CD4-positive, alpha-beta T cell treated with Interleukin-4 for 4 hours (primary cell): ENCODE results near the gene NOTCH1.
"Not testable (repeated sequence)": the region's sequence is repeated elsewhere in the genome, so short reads cannot be mapped to it uniquely, and the experiment has no call there.

ENCODE experiments used
- DNase-seq: peaks from one replicate; pipeline ENCODE4 v3.0.0-alpha.2; 2020

NOTCH1 gene

DNA sequence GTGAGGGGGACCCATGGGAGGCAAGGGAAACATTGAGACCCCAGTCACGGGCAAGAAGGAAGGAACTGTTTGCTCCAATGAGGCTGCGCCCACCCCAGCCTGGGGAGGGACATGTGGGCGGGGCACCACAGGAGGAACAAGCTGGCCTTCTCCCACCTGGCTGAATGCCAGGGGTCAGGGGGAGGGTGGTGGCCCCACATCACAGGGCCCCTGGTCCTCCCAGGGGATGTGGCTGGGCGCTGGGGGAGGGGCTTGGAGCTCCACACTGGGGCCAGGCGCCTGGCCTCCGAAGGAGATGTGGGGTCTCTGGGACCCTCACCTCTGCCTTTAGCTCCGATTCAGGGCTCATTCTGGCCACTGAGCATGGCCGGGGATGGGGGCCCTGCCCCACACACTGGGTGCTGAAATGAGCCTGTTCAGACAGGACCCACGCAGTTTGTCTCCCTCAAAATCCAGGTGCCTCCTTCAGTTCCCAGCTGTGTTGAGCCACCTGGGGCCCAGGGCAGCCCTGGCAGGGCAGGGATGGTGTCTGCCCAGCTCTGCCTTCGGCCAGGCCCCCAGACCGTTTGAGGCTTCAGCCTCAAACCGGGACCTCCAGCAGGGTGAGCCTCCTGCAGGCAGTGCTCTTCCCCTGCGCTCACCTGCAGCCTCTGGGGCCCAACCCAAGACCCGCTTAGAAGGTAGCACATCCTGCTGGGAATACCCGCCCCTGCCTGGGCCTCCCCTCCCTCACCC is 33.2 kb upstream of the NOTCH1 start:
- DNase-seq: no peak

DNA sequence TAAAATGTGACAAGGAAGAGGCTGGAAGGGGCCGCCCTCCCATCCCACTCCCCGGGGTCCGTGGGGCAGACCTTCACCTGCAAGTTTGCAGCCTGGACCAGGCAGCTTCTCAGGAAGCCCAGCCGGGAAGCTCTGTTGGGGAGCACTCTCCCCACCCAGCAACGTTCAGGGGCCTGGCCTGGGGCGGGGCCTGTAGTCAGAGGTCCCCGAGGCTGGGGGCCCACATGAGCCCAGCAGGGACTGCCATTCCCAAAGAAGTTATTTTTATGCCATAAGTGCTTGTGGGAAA is 32.7 kb upstream of the NOTCH1 start:
- DNase-seq: no peak

DNA sequence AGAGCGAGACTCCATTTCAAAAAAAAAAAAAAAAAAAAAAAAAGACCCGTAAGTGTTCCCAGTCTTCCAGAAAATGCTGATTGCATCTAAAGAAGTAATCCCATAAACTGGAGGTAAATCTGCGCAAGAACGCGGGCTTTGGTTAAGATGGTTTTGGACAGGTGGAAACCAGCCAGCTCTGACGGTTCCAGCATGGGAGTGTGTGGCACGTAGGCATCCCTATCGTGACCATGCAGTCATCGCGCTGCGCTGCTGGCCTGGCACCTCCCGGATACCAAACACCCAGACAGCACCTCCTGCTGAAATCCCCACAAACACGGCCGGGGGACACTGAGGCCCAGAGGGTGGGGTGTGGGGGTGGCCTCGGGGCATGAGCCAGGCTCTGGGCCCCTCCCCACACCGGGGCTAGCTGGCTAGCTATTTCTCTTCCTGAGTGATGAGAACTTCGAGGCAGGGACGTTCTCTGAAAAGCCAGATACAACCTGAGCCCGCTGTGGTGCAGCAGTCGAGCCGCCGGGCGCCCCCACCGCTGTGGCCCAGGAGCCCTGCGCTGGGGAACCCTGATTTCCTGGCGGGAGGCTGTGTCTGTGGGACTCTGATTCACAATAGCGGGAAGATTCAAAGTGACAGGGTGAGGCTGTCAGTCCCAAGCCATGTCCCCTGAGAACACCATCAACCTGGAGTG is 32.2 kb upstream of the NOTCH1 start:
- DNase-seq: no peak

DNA sequence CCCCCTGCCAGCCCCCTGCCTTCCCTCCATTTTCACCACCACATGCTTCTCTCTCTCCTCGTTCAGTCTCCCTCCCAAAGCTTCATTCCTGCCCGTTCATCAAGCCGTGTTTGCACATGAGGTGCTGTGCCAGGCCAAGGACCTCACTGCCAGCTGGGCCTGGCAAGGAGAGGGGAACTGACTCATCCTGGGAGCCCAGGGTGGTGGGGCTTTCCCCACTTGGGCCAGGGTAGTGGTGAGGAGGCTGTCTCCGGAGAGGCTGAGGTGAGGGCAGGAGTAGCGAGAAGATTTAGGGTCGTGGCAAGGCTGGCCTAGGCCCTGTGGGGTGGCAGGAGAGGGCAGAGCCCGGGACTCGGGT is 30.4 kb upstream of the NOTCH1 start:
- DNase-seq: no peak

DNA sequence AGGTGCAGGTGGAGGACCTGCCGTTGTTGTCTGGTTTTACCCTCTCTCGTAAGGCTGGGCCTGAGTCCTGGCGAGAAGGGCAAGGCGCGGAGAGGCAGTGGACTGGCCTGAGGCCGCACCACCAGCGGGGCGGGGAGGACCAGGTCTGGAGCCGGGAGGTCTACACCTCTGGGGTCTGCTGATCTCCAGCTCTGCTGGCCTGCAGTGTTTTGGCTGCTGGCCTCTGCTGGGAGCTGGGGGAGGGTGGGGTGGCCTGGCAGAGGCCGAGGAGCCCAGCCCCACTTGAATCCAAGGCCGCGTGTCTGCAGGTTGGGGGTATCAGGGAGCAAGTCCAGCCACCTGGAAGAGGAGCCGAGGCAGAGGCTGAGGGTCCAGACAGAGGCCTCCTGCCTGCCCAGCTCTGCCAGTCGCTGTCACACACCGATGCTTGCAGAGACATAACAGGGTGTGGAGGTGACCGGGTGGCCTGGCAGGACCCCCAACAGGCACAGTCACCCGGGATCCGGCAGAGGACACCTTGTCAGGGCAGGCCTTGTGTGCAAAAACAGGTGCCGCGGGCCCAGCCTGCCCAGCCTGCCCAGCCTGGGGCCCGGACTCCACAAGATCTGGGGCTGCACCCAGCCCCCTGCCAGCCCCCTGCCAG is 29.9 kb upstream of the NOTCH1 start:
- DNase-seq: no peak

DNA sequence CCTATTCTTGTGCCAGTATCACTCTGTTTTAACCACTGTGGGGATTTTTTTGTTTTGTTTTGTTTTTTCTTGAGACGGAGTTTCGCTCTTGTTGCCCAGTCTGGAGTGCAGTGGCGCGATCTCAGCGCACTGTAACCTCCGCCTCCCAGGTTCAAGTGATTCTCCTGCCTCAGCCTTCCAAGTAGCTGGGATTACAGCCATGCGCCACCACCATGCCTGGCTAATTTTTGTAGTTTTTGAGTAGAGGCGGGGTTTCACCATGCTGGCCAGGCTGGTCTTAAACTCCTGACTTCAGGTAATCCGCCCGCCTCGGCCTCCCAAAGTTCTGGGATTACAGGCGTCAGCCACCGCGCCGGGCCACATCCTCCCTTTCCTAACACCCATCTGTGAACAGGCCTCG is 28.8 kb upstream of the NOTCH1 start:
- not testable (repeated sequence) for DNase-seq

DNA sequence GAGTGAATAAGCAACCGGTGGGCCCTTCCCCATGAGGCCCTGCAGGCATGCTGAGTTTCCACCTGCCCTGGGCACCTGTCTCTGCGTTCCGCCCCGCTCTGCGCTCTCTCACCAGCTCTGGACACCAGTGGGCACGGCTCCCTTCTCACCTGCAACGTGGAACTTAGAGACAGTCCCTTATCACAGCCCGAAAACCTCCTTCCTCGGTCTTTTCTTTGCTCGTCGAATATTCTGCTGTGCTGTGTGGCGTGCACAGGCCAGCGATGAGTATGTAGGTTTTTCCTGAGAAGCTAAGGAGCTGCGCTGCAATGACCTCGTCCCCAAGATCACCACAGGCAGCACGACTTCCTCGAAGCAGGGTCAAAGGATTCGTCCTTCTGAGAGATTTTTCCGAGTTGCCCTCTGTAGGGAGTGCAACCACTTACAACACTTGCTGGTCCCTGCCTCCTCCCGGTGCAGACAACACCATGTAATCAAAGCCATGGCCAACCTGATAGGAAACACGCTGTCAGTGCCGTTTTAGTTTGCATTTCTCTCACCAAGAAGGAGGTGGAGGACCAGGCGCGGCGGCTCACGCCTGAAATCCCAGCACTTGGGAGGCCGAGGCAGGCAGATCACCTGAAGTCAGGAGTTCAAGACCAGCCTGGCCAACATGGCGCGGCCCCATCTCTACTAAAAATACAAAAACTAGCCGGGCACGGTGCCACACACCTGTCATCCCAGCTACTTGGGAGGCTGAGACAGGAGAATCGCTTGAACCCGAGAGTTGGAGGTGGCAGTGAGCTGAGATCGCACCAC is 27.2 kb upstream of the NOTCH1 start:
- no peak for DNase-seq

DNA sequence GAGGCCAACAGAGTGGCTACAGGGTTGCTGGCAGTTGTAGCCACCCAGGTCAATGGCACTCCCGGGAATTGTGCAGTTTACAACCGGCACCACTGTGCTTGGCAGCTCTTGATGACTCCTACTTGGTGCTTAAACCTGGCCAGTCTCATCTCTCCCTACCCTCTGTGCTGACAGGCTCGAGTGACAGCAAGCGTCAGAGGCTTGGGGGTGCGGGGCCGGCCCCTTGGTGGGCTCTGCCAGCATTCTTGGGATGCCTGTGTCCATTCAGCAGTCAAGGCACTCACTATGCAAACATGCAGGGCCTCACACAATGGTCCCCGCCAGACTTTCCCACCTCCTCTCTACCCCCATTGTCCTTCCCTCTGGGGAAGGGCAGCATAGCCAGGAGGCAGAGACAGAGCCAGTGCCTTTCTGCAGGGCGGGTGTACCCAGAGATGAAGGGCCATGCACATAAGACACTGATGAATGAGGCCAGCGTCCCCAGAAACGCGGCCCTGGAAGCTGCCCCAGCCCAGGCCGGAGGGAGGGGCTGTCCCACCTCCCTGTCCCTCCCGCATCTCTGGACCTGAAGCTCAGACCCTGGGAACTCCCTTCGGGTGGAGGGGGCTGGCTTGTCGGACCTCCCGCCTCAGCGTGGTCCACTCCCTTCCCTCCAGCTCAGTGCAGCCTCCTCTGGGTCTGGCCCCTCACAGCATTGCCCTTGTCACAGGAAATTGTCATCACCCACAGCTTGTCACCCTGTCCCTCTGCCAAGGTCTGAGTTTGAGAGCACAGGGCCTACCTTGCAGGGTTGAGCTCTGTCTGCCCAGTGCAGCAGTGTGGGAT is 26.4 kb upstream of the NOTCH1 start:
- peak; percentile 18 for DNase-seq

DNA sequence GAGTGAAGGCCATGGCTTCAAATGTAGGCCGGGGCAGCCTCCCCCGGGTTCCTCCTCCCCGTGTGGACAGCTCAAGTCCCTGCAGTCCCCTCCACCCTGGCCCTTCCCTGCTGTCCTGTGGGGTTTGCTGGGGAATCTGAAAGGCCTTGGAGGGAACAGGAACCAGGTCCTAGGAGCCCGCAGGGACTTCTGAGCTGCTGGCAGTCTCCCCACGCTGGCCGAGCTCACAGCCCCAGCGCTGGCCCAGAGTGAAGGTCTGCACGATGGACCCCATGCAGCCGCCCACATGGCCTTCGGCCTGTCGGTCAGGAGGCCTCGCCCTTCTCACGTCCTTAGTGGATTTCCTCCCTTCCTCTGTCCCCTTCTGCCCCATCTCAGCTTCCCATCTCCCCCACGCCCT is 25.7 kb upstream of the NOTCH1 start:
- DNase-seq: no peak

DNA sequence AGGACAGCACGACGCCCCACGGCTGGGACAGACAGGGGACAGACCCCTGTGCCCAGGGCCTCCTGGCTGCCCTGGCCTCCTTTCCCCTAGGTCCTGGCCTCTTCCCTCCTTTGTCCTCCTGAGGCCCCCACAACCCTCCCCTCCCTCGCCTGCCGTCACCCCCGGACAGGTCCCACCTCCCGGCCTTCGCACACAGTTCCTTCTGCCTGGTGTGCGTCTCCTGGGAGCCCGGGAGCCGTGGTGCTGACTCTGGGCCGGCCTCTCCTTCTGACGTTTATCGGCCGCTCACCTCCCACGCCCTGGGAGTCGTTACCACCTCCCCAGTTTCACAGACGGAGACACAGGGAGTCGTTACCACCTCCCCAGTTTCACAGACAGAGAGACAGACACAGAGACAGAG is 25.1 kb upstream of the NOTCH1 start:
- DNase-seq: no peak

DNA sequence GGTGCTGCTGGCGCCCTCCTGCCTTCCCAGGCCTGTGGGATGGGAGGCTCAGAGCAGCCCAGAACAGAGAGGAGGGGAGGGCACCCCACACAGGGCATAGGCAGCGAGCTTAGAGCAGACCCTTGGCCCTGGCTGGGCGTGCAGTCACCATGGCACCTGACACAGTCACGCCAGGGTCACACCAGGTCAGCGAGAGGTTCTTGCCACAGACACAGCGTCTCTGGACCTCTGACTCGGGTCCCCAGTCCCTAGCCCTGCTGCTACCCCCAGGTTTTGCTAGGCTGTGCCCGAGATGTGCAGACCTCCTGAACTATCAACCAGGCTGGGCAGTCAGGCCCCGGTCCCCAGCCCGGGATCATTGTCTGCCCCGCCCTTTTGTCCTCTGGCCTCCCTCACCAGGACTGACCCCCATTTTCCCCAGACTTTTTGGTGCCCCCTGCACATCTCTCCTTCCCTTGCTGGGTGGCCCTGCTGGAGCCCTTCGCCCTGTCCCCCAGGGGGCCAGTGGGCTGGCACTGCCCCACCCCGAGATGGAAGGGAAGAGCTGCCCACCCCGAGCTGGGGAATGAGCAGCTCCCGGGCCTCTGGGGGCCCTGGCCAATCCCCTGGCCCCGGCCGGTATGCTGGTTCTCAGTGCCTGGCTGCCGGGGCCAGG is 24.5 kb upstream of the NOTCH1 start:
- no peak for DNase-seq

DNA sequence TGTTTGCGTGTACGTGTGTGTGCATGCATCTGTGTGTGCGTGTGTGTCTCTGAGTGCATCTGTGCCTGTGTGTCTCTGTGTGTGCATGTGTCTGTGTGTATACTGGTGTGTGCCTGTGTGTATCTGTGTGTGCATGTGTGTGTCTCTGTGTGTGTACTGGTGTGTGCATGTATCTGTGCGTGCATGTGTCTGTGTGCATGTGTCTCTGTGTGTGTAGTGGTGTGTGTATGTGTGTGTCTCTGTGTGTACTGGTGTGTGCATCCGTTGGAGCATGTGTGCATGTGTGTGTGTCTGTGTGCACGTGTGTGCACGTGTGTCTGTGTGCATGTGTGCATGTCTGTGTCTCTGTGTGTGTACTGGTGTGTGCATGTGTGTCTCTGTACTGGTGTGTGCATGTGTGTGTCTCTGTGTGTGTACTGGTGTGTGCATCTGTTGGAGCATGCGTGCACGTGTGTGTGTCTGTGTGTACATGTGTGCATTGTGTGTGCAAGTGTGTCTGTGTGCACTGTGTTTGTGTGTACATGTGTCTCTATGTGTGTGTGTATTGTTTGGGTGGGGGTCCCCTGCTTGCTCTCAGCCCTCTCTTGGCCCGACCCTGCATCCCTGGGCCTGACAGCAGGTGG is 23.8 kb upstream of the NOTCH1 start:
- no peak for DNase-seq

DNA sequence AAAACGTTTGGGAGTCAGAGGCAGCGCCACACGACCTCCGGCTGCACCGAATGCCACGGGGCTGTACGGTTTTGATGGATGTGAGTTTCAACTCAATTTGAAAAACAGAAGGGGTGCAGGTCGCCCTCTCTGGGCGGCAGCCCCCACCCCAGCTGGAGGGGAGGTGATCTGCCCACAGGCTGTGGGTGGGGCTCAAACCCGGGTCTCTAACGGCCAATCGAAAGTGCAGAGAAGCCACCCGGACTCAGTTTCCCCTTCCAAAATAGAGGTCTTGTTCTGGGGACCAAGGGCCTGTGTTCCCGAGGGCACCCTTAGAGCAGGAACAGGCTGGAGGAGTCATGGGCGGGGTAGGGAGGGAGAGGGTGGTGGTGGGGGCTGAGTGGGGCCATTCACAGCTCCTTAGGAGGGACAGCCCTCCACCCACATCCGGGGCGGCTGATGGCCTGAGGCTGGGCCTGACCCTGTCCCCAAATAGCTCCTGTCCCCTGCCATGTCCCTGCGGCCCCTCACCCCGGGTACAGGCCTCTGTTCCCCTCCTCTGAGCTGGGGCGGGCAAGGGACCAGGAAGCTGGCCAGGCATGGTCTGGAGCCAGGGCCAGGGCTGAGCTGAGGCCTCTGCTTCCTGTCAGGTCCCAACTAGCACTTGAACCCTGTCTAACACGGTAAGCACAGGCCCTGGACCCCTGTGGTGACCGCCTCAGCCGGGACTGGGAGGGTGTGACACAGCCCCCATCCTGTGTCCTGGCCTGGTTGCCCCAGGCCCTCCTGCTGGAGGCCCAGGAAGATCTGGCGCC is 22.6 kb upstream of the NOTCH1 start:
- DNase-seq: no peak

DNA sequence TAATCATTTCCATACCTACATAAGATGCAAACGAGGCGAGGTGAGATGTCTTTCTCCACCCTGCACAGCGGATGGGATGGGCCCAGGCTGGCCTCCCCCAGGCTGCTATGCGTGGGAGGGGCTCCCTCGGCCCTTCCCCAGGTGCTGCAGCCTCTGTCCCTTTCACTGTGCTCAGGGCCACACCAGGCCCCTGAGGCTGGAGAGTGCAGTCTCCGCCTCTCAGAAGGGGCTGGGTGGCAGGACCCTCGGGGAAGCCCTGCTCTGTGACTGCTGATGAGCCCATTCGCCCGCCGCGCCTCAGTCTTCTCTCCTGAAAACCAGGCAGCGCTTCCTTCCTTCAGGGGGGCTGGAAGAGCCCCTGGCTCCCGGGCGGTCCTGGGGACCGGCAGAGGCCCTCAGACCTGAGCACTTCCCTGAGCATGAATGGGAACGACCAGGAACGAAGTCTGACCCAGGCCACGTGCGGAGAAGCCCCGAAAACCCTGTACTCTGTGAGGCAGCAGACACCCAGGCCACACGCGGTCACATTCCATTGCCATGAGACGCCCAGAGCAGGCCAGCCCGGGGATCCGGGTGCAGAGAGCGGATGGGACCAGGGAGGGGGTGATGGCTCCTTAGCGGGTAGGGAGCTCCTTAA is 21.9 kb upstream of the NOTCH1 start:
- DNase-seq: no peak

DNA sequence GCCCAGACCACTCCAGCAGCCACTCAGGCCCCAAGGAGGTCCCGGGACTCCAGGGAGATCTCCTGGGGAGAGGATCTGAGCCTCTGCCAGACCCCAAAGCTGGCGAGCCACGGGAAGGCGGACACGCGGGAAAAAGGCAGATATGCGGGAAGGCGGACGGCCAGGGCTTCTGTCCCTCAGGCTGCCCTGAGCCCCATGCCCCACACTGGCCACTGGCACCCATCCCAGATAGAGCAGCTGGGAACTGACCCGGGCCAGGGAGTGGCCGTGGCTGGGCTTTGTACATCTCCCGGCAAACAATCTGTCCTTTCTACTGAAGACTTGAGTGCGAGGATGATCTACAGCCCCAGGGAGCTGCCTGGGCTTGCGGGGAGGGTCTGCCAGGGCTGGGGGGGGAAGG is 21.1 kb upstream of the NOTCH1 start:
- no peak for DNase-seq

DNA sequence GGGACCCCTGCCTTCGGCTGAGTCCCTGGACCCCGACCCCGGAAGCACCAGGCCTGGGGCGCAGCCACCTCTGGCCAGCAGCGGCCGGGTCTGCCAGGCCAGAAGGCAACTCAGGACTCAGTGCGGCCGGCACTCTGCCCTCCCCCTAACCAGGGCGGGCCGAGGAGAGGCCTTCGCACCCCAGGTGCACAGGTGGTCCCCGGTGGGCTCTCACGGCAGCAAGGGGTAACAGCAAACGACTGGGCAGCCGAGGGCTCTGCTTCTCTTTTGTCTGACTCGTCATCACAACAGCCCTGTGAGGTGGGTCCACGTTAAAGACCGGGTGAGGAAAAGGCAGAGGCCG is 20.7 kb upstream of the NOTCH1 start:
- no peak for DNase-seq

DNA sequence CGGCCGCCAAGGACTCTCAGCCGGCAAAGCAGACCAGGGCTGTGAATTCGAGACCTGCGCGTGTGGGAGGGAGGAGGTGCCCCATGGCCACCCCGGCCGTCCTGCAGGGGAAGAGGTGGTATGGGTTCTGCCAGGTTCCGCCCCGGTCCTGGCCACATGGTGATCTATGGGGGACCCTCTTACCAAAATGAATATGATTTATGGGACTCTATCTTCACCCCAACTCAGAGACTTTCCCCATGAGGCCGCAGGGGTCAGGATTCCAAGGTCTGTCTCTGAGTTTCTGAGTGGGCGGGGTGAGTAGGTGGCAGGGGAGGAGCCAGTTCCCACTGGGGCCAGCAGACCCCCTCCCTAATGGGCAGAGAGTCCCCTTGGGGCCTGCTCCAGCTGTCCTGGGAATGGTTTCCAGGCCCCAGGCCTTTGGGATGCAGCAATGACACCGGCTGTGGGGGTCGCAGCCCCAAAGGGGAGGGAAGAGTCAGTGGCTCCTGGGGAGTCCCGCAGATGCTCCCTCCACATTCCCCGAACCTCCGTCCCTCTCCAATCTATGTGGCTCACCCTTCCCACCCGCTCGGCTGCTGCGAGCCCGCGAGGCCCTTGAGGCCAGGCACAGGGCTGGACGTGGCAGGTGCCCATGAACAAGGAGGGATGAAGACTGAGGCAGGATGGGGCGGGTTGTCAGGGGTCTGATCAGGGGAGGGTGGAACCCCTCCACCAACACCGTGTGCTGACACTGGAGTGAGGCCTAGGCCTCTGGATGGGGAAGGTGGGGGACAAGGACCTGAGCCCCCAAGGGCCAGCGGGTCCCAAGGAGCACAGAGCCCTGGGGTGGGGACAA is 20.1 kb upstream of the NOTCH1 start:
- no peak for DNase-seq

DNA sequence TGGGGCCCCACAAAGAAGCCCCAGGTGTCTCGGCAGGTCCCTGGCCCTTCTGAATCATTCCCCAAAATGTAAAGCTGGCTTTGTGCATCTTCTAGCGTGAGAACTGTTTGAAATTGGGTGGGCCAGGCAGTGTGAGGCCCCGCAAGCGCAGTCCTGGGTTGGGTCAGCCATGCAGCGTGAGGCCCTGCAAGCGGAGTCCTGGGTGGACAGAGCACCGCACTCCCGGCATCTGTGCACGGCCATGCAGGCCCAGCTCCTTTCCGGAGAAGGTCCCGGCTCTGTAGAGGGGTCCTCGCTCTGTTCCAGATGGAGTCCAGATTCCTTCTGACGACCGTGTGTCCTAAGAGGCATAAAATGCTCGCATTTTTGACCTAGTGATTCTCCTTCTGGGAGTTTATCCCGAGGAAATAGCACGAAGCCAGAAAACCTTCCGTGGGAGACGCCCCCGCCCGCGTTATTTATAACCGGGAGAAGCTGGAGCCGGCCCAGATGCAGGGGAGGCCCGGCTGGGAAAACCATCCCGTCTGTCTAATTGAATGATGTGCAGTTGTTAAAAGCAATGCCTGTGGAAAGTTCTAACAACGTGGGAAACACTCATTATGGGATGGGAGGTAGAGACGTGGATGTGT is 19.4 kb upstream of the NOTCH1 start:
- no peak for DNase-seq

DNA sequence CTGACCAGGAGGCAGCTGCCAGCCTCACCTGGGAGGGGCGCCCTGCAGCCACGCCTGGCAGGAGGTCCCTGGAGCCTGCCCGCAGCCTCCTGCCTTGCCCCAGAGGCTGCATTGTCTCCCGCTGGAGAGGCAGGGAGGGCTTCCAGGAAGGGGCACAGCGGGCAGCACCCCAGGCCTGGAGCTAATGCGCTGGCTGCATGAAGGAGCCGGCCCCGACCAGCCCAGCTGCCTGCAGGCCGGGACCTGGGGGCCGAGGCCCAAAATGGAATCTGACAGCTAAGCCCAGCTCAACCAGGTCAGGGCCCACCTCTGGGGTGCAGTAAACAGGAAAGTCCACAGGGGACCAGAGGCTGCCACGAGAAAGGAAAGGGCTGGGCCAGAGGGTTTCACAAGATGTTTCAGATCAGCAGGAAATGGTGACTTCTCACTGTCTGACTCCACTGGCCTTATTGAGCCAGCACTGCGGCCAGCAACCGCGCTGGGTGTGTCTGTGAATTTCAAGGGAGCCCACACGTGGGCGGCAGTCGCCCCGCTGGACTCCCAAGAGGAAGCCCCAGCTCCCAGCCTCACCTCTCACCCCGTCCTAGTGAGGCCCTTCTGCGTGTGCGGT is 18.6 kb upstream of the NOTCH1 start:
- no peak for DNase-seq
